GM18861 (cell line): Measurements from ENCODE around the gene PPP2R2B.
A peak's percentile ranks its signal among the peaks of the same experiment; 100 is the strongest.
"Not testable (repeated sequence)": the region's sequence is repeated elsewhere in the genome, so short reads cannot be mapped to it uniquely, and the experiment has no call there.

Experiments
- ATAC-seq: cut with Tn5 transposase; IDR thresholded peaks from one replicate; pipeline ENCODE4 v1.9.1; 2021; ENCODE audit not compliant: unreplicated experiment

The PPP2R2B gene

GRCh38 chr5:146622391-146622790 lies 256.2 kb downstream of the PPP2R2B start:
- ATAC-seq: no peak

GRCh38 chr5:146620669-146621051 lies 257.9 kb downstream of the PPP2R2B start:
- no peak for ATAC-seq

- no peak for ATAC-seq
These were observed 258.4 kb downstream of the PPP2R2B start for GRCh38 chr5:146620031-146620668.

GRCh38 chr5:146618434-146618833 lies 260.1 kb downstream of the PPP2R2B start:
- no peak for ATAC-seq

GRCh38 chr5:146609731-146610130 lies 268.8 kb downstream of the PPP2R2B start:
- ATAC-seq: not testable (repeated sequence)

- ATAC-seq: no peak
These were observed 270.8 kb downstream of the PPP2R2B start for GRCh38 chr5:146607659-146608332.

GRCh38 chr5:146606893-146607292 lies 271.7 kb downstream of the PPP2R2B start:
- ATAC-seq: no peak

- no peak for ATAC-seq
These were observed 278.2 kb downstream of the PPP2R2B start for GRCh38 chr5:146600376-146600775.

GRCh38 chr5:146599261-146599660 lies 279.3 kb downstream of the PPP2R2B start:
- no peak for ATAC-seq

GRCh38 chr5:146595088-146595487 lies 283.5 kb downstream of the PPP2R2B start:
- ATAC-seq: no peak

GRCh38 chr5:146592352-146592751 lies 286.2 kb downstream of the PPP2R2B start:
- ATAC-seq: no peak

- ATAC-seq: no peak
These were observed 289.6 kb downstream of the PPP2R2B start for GRCh38 chr5:146589028-146589345.

GRCh38 chr5:146588331-146589027 lies 290.1 kb downstream of the PPP2R2B start:
- ATAC-seq: no peak

- ATAC-seq: no peak
These were observed 291.8 kb downstream of the PPP2R2B start for GRCh38 chr5:146586752-146587151.

- no peak for ATAC-seq
These were observed 293.8 kb downstream of the PPP2R2B start for GRCh38 chr5:146584750-146585149.

GRCh38 chr5:146582051-146582596 lies 296.4 kb downstream of the PPP2R2B start:
- ATAC-seq: no peak

- ATAC-seq: no peak
These were observed 298.3 kb downstream of the PPP2R2B start for GRCh38 chr5:146580237-146580636.

- ATAC-seq: no peak
These were observed 303.8 kb downstream of the PPP2R2B start for GRCh38 chr5:146574713-146575112.

GRCh38 chr5:146568161-146568560 lies 310.4 kb downstream of the PPP2R2B start:
- ATAC-seq: no peak

GRCh38 chr5:146565764-146566367 lies 312.7 kb downstream of the PPP2R2B start:
- peak; percentile 74 for ATAC-seq

- no peak for ATAC-seq
These were observed 314.4 kb downstream of the PPP2R2B start for GRCh38 chr5:146564007-146564762.
